Ammon's horn (tissue), 1 donor: ENCODE results near the gene PALM.
A peak's percentile ranks its signal among the peaks of the same experiment; 100 is the strongest.
"Not testable (repeated sequence)": the region's sequence is repeated elsewhere in the genome, so short reads cannot be mapped to it uniquely, and the experiment has no call there.

Experiments
- DNase-seq: peaks from one replicate; pipeline ENCODE4 v3.0.0-alpha.2; 2016; ENCODE audit warnings: low spot score

Gene PALM

DNA sequence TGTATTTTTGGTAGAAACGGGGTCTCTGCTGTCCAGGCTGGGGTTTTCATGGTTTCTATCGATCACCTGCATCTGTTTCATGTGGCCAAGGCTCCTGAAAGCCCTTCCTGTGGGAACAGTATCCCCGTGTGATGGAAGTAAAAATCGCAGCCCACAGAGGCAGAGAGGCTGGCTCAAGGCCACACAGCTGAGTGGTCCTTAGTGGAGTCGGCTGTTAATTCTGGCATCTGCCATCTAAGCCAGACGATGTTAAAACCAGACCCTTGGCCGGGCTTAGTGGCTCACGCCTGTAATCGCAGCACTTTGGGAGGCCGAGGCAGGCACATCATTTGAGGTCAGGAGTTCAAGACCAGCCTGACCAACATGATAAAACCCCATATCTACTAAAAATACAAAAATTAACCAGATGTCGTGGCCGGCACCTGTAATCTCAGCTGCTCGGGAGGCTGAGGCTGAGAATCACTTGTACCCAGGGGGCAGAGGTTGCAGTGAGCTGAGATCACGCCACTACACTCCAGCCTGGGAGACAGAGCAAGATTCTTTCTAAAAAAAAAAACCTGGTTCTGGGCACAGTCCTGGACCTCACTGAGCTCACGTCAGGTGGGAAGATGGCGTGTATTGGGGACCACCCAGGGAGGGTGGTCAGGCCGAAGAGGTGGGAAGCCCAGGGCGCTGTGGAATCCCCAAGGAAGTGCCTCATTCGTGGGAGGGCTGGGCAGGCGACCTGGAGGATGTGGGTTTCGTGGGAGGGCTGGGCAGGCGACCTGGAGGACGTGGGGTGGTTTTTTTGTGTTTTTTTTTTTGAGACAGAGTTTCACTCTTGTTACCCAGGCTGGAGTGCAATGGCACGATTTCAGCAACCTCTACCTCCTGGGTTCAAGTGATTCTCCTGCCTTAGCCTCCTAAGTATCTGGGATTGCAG lies 23.7 kb downstream of the PALM start:
- no peak for DNase-seq

DNA sequence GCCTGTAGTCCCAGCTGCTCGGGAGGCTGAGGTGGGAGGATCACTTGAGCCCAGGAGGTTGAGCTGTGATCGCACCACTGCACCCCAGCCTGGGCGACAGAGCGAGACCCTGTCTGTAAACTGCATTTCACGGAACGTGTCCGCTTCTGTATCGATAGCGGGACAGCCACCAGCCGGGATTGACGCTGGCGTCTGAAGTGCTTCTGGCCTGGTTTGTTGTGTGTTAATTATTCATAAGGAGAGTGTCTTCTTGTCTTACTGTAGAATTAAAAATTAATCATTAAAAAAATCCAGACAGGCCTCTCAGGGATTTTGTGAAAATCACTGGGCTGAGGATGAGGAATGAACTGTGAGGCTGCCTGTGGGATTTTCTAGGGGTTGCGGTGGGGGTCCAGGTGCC lies 26.0 kb downstream of the PALM start:
- no peak for DNase-seq

DNA sequence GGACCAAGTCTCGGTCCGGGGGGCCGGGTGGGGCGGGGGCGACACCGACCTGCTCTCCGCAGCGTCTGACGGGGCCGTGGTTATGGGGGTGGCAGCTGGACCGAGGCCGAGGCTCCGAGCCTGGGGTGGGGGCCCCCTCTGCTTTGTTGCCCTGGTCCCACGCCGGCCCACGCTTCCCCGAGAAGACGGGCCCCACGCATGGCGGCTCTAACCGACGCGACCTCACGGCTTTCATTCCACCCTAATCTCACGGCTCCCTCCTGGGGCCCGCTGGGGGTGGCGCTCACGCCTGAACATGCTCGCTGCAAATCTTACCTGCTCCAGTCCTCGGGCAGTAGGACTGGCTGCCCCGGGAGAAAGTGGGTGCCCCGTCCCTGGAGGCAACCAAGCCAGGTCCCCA lies 27.4 kb downstream of the PALM start:
- no peak for DNase-seq

DNA sequence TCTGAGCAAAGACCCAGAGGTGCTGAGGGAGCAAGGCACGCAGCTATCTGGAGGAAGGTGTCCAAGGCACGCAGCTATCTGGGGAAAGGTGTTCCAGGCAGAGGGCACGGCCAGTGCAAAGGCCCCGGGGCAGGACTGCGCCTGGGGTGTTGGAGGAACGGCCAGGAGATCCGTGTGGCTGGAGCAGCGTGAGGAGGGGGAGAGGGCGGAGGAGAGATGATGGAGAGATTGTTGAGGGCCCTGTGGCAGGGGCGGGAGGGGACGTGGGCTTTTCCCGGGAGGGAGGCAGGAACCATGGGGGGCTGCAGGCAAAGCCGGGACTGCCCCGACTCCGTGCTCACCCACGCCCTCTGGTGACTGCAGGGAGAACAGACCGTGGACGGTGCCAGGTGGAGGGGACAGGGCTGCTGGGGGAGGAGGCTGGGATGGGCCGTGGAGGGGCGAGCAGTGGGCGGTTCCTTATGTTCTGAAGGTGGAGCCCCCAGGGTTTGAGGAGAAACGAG lies 28.9 kb downstream of the PALM start:
- peak; percentile 48 for DNase-seq

DNA sequence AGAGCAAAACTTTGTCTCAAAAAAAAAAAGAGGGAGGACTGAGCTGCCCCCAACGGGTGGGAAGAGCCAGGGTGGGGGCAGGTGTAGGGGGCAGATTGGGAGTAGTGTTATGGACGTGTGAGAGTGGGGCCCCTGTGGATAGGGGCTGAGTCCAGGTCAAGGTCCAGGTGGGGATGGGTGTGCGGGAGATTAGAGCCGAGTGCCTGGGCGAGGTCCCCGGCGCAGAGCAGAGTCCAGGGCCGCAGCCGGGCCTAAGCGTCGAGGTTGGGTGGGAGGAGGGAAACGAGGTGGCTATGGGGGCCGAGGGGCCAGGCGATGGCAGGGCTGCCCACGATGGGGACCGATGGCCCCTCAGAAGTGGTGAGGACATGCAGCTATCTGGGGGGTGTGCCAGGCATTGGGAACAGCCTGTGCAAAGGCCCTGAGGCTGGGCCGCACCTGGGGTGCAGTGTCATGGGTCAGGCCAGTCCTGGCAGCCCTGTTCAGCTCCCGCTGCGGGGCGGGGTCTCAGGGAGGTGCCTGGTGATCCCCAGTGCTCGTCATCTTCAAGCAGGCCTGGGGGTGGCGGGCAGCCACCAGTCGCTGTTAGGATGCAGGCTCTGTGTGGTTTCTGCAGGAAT lies 29.9 kb downstream of the PALM start:
- no peak for DNase-seq

DNA sequence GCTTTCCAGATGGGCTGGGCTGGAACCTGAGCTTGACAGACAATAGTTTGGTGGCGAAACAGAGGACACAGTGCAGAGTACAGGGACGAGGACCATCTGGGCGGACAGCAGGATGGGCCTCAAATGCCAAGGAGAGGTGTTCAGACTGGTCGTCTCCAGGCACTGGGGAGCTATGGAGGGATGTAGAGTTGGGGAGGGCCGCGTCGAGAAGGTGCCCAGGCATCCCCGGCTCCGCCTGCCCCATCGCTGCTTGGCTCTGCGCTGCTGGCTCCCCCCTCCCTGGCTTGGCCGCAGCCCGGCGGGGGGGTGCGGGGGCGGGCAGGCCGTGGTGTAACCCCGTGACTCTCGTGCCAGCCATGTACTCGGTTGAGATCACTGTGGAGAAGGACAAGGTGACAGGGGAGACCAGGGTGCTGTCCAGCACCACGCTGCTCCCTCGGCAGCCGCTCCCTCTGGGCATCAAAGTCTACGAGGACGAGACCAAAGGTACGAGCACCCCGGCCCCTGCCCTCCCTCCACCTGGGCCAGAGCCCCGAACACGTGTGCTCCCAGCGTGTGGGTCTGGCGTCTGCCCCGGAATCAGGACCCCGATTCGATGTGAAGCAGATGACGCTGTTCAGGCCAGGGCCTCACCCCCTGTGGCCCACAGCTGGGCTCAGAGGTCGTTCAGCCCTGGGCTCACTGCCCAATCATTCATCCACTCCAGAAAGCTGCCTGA lies 31.4 kb downstream of the PALM start:
- DNase-seq: no peak

DNA sequence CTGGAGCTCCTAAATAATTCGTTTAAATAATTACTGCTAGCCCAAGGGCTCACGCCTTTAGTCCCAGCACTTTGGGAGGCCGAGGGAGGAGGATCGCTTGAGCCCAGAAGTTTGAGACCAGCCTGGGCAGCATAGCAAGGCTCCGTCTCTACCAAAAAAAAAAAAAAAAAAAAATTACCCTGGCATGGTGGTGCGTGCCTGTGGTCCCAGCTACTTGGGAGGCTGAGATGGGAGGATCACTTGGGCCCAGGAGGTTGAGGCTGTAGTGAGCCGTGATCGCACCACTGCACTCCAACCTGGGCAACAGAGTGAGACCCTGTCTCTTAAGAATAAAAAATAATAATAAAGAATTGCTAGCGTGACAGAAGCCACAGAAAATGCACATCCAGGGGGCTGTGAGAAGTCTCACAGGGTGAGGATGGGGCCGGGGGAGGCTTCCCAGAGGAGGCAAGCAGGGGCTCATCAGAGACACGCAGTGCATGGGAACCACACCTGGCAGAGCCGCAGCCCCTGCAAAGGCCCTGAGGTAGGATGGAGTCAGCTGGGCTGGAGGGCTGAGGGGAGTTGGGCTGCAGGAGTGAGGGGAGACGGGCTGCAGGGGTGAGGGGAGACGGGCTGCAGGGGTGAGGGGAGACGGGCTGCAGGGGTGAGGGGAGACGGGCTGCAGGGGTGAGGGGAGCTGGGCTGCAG lies 32.2 kb downstream of the PALM start:
- not testable (repeated sequence) for DNase-seq

DNA sequence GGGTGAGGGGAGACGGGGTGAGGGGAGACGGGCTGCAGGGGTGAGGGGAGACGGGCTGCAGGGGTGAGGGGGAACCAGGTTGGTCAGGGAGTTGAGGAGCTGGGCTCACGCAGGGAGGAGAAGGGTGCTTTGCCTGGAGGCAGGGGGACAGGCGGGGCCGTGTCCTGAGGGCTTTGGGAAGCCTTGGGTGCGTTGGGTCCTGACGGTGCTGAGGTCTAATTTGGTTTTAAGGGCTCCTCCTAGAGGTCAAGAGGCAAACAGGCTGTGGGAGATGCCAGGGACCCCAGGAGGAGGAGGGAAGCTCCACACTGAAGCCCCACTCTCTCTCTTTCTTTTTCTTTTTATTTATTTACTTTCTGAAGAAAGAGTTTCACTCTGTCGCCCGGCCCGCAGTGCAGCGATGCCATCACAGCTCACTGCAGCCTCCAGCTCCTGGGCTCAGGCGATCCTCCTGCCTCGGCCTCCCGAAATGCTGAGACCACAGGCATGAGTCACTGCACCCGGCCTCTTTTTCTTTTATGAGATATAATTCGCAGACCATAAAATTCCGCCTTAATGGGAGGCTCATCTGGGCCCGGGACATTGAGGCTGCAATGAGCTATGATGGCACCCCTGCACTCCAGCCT lies 32.9 kb downstream of the PALM start:
- DNase-seq: no peak

DNA sequence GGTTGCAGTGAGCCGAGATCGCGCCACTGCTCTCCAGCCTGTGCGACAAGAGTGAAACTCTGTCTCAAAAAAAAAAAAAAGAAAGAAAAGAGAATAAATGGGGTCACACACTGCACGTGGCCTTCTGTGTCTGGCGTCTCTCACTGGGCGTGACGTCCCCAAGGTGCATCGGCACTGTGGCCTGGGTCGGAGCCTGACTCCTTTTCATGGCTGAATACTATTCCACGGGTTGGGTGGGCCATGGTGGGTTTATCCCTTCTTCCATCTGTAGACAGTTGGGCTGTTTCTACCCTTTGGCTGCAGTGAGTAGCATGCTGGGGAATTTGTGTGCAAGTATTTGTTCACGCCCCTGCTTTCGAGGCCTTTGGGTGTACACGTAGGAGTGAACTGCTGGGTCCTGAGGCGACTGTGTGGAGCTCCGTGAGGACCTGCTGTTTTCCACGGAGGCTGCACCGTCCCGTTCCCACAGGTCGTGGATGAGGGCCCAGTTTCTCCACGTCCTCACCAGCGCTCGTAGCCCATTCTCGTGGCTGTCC lies 33.9 kb downstream of the PALM start:
- no peak for DNase-seq

DNA sequence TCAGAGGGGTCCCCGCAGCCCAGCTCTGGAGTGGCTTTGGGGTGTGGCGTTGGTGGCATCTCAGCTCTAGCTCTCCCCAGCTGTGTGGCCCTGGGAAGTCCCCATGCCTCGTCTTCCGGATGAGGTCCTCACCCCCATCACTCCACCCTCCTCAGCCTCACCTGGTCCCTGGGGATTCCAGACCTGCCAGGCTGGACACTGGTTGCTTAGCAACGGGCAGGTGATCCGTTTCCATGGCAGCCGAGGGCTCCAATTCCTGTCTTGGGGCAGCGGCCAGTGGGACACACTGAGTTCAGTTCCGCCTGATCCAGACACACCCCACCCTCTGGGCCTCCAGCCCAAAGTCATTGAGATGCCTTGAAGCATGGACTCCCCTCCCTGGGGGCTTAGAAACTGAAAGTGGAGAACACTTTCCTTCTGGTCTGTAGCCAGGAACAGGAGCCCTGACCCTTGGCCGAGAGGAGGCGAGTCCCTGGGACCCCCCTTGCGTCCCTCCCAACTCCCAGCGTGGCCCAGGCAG lies 34.5 kb downstream of the PALM start:
- DNase-seq: no peak

DNA sequence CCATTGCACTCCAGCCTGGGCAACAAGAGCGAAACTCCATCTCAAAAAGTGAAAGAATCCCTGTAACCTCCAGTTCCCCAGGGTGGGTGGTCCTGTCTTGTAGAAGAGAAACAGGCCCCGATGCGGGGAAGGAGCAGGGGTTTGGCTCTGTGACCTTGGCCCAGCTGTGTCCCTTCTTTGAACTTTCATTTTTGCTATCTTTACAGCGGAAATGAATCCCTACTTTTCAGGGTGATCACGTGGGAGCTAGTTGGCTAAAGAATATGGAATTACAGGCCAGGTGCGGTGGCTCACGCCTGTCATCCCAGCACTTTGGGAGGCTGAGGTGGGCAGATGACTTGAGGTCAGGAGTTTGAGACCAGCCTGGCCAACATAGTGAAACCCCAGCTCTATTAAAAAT lies 36.4 kb downstream of the PALM start:
- not testable (repeated sequence) for DNase-seq

DNA sequence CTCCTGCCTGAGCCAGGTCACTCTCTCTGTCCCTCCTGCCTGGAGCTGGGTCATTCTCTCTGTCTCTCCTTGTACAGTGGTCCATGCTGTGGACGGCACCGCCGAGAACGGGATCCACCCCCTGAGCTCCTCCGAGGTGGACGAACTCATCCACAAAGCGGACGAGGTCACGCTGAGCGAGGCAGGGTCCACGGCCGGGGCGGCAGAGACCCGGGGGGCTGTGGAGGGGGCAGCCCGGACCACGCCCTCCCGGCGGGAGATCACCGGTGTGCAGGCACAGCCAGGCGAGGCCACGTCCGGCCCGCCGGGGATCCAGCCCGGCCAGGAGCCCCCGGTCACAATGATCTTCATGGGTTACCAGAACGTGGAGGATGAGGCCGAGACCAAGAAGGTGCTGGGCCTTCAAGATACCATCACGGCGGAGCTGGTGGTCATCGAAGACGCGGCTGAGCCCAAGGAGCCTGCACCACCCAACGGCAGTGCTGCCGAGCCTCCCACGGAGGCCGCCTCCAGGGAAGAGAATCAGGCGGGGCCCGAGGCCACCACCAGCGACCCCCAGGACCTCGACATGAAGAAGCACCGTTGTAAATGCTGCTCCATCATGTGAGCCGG lies 37.6 kb downstream of the PALM start:
- DNase-seq: no peak

DNA sequence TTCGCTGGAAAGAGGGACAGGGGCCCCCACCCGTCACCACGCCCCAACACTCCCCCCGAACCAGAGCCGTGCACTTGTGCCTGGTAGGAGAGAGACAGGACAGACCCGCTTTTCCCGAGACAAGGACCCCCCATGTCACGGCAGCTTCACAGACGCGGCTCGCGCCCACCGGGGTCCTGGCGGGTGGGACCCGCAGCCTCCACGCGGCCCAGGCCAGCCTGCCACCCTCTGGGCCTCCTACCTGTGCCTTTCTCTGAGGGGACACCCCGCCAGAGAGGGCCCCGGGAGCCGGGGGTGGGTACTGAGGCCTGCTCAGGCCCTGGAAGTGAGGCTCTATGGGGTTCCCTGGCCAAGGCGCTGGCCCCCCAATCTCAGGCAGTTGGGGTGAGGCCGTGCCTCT lies 38.2 kb downstream of the PALM start:
- no peak for DNase-seq

DNA sequence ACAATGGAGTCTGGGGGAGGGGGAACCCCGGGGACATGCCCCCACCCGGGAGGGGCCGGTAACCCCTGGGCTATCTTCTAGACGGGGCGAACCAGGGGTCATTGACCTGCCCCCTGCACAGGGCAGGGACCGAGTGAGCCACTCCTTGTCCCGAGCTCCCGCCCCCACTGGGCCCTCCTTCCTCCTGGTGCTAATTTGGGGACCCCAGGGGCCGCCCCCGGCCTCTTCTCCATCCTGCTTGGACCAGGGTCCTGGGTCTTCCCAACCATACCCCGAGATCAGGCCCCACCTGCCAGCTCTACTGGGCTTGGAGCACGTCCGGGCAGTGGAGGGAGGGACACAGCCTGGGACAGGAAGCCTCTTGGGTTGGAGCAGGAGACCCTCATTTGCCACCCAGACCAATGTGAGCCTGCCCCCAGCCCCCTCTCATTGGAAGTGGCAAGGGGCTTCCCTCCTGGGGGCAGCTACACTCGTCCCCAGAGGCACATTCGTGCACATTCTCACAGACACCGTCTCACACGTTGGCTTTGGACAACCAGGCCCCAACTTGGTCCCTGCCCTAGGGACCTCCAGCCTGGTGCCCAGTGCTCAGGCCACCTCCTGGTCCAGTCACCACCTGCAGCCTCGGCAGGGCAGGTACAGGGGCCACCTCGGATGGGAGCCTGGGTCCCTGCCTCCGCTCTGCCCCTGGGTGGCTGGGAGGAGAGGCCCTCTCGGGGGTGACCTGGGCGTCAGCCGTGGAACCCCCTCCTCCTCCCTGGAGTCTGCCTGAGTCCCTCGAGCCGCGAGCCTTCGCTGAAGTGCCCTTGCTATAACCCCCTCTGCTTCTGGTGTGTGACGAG lies 38.9 kb downstream of the PALM start:
- DNase-seq: no peak

DNA sequence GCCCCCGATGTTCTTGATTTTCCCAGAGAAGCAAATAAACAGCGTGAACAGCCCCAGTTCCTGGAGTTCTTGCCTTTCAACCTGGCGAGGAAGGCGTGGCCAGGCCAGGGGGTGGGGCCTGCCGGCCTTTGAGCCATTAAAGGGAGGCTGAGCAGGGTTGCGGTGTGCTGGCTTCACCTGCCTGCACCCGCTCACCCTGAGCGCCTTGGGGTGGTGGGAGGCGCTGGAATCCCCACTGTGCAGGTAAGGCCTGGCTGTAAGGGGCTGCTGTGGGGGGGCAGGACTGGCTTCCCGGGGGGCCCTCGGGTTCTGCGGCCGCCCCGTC lies 39.5 kb downstream of the PALM start:
- no peak for DNase-seq

DNA sequence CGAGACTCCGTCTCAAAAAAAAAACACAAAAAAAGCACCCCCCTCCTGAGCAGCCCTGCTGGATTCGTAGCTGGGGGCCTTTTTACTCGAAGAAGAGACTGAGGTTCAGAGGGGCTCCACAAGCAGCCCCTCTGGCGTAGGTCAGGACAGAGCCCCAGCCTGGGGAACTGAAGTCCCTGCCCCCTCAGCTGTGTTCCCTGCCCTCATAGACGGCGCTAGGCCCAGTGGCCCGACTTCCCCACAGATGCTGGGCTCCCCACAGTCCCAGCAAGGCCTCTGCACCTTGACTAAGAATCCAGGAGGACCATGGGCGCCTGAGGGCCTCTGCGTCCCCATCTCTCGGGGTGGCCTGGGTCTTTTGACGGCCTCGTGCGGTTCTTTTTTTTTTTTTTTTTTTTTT lies 41.1 kb downstream of the PALM start:
- no peak for DNase-seq

DNA sequence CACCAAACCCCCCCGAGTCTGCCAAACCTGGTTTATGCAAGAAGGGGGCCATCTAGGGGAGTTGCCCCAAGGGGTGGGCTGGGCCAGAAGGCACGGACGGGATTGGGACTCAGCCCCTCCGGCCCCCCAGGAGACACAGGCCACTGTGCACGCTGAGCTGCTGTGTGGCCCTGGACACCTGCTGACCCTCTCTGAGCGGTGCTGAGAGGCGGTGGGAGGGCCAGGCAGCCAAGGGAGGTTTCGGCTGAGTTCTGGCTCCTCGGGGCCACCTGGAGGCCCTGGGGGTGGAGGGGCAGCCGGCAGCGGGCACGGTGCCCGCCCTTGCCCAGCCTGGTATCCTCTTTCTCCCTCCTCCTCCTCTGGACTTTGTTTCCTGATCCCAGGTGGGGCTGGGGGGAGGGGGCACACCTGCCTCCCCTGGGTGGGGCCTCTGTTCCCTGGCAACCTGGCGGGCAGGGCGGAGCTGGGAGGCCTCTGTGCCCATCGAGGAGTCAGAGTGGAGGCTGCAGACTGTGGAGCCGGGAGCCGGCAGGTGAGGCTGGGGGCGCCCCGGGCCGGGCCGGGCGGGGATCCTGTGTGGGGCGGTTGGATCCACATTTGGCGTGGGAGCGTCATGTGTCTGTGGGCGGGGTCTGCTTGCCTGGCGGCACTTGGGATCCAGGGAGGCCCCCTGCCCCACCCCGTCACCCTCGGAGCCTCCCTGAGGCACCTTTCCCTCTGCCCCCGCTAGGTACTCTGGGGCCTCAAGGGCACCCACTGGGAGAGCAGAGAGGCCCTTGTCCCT lies 42.1 kb downstream of the PALM start, which contains the start of gene MISP:
Gene MISP (plus strand): TSS at position 473 of the 784 bp plus-strand sequence. CDS start 5,835 bp downstream, outside the sequence.
- DNase-seq: no peak

DNA sequence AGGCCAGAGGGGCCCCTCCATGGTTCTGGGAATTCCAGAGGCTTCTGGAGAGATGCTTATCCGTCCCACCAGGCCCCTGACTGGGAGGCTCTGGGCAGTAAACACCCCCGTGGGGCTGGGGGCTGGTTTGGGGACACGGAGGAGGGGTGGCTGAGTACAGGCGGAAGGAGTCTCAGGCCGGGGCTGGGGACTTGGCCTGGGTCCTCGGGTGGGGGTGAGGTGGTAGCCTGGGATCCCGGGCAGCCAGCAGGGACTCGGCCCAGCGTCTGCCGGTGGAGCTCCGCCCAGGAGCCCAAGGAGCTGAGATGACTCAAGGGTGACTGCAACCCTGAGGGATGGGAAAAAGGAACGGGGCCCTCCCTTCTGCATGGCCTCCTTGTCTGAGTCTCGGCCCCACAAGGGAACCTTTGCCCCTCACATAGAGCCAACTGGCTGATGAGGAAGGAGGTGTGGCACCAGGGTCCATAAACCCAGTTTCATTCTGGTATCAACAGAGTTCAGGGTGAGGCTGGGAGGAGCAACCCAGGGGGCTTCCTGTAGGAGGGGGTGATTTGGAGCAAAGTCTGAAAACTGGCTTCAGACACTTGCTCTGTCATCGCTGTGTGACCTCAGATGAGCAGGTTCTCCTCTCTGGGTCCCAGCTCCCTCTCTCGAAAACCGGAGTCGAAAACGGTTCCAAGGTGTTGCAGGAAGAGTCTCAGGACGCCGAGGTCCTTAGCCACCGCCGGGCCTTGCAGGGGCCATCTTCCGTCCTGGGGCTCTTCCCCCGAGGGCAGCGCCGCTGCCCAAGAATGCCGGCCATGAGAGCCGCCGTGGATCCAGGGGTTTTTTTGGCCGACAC lies 43.0 kb downstream of the PALM start:
- DNase-seq: no peak
